GM23338 (cell line): ENCODE data around the gene TAF1D. TPM values are rescaled to one million over a fixed set of nuclear protein-coding genes. Genes with fewer than 3 reads are reported as not detected.

Experiments
- EZH2phosphoT487 ChIP-seq: fragments of 200-600 bp; sonication (generic); IDR thresholded peaks from one replicate; pipeline ENCODE4 v1.8.1; 2018; ENCODE audit warnings: antibody characterized with exemption; ENCODE audit not compliant: unreplicated experiment
- POLR2AphosphoS5 ChIP-seq: IDR thresholded peaks from 2 replicates; pipeline ENCODE4 v1.6.1; 2016; ENCODE audit warnings: antibody characterized with exemption, low read depth
- STAT1 ChIP-seq: IDR thresholded peaks from one replicate; pipeline ENCODE4 v1.6.1; 2016; ENCODE audit warnings: antibody characterized with exemption; ENCODE audit not compliant: unreplicated experiment
- polyA plus RNA-seq: library from polyadenylated mRNA; unstranded; fragments of >200 nt; fragmentation: Nextera tagmentation; extraction: Ambion mirVana; gene quantifications from 2 replicates; pipeline ENCODE4 v1.2.1, GENCODE V29; 2016
- total RNA-seq: library from RNA; depleted of rRNA; stranded (reverse); fragments of >200 nt; shearing (Covaris generic); gene quantifications from 2 replicates; pipeline ENCODE4 v1.2.3, GENCODE V29; 2014
- TF ChIP-seq, protein P1 (sequence below): fragments of 250-450 bp; sonication (Bioruptor Pico); IDR thresholded peaks from 2 replicates; pipeline ENCODE4 v1.5.0; 2020; ENCODE audit warnings: mild to moderate bottlenecking, moderate library complexity
- TF ChIP-seq, protein P2 (sequence below), 2 experiments: fragments of 200-600 bp in 1 of 2; sonication (generic) in 1 of 2; conservative IDR thresholded peaks; 2 replicates each; pipeline versions ENCODE4 v1.5.1 to v1.6.1; 2016 to 2017; ENCODE audit warnings: antibody characterized with exemption in 2 of 2, low read depth in 2 of 2, mild to moderate bottlenecking in 2 of 2, moderate library complexity in 1 of 2
- TF ChIP-seq, protein P3 (sequence below): IDR thresholded peaks from 2 replicates; pipeline ENCODE4 v1.6.1; 2016; ENCODE audit warnings: antibody characterized with exemption

TAF1D gene
- total and polyA plus RNA-seq, 2 experiments from 2014 or later = 240 to 246 TPM

DNA sequence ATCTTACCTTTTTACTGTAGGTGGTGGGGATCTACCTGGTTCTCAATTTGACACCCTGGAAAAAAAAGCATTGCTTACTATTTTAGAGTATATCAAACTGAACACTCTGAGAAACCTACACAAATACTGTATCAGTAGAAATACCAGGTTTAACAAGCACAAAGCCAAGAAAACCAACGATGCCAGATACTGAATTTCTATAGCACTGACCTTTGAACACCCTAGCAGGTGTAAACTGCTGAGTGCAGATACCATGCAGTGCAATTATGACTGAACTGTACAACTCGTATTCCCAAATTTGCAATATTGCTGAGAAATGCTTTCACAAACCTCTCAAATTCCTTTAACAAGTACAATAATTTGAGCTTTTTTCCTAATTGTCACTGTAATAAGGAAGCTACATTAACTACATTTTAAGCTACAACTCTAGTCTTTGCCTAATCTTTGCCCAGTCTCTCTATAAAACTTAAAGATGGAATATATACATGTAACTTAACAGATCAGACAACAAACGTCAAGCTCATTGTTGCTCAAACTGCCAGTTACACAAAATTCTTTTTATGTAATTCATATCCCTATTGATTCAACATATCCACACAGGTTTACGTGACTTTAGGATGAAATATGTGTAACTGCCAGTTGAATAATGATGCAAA, 8.9 kb downstream of the TAF1D start (continued):
- TF ChIP-seq, protein P1, sequence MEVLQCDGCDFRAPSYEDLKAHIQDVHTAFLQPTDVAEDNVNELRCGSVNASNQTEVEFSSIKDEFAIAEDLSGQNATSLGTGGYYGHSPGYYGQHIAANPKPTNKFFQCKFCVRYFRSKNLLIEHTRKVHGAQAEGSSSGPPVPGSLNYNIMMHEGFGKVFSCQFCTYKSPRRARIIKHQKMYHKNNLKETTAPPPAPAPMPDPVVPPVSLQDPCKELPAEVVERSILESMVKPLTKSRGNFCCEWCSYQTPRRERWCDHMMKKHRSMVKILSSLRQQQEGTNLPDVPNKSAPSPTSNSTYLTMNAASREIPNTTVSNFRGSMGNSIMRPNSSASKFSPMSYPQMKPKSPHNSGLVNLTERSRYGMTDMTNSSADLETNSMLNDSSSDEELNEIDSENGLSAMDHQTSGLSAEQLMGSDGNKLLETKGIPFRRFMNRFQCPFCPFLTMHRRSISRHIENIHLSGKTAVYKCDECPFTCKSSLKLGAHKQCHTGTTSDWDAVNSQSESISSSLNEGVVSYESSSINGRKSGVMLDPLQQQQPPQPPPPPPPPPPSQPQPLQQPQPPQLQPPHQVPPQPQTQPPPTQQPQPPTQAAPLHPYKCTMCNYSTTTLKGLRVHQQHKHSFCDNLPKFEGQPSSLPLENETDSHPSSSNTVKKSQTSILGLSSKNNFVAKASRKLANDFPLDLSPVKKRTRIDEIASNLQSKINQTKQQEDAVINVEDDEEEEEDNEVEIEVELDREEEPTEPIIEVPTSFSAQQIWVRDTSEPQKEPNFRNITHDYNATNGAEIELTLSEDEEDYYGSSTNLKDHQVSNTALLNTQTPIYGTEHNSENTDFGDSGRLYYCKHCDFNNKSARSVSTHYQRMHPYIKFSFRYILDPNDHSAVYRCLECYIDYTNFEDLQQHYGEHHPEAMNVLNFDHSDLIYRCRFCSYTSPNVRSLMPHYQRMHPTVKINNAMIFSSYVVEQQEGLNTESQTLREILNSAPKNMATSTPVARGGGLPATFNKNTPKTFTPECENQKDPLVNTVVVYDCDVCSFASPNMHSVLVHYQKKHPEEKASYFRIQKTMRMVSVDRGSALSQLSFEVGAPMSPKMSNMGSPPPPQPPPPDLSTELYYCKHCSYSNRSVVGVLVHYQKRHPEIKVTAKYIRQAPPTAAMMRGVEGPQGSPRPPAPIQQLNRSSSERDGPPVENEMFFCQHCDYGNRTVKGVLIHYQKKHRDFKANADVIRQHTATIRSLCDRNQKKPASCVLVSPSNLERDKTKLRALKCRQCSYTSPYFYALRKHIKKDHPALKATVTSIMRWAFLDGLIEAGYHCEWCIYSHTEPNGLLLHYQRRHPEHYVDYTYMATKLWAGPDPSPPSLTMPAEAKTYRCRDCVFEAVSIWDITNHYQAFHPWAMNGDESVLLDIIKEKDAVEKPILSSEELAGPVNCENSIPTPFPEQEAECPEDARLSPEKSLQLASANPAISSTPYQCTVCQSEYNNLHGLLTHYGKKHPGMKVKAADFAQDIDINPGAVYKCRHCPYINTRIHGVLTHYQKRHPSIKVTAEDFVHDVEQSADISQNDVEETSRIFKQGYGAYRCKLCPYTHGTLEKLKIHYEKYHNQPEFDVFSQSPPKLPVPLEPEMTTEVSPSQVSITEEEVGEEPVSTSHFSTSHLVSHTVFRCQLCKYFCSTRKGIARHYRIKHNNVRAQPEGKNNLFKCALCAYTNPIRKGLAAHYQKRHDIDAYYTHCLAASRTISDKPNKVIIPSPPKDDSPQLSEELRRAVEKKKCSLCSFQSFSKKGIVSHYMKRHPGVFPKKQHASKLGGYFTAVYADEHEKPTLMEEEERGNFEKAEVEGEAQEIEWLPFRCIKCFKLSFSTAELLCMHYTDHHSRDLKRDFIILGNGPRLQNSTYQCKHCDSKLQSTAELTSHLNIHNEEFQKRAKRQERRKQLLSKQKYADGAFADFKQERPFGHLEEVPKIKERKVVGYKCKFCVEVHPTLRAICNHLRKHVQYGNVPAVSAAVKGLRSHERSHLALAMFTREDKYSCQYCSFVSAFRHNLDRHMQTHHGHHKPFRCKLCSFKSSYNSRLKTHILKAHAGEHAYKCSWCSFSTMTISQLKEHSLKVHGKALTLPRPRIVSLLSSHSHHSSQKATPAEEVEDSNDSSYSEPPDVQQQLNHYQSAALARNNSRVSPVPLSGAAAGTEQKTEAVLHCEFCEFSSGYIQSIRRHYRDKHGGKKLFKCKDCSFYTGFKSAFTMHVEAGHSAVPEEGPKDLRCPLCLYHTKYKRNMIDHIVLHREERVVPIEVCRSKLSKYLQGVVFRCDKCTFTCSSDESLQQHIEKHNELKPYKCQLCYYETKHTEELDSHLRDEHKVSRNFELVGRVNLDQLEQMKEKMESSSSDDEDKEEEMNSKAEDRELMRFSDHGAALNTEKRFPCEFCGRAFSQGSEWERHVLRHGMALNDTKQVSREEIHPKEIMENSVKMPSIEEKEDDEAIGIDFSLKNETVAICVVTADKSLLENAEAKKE (CRISPR knock-in tag) = no peak
- TF ChIP-seq, protein P2, sequence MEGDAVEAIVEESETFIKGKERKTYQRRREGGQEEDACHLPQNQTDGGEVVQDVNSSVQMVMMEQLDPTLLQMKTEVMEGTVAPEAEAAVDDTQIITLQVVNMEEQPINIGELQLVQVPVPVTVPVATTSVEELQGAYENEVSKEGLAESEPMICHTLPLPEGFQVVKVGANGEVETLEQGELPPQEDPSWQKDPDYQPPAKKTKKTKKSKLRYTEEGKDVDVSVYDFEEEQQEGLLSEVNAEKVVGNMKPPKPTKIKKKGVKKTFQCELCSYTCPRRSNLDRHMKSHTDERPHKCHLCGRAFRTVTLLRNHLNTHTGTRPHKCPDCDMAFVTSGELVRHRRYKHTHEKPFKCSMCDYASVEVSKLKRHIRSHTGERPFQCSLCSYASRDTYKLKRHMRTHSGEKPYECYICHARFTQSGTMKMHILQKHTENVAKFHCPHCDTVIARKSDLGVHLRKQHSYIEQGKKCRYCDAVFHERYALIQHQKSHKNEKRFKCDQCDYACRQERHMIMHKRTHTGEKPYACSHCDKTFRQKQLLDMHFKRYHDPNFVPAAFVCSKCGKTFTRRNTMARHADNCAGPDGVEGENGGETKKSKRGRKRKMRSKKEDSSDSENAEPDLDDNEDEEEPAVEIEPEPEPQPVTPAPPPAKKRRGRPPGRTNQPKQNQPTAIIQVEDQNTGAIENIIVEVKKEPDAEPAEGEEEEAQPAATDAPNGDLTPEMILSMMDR (conservative IDR thresholded peaks at IDR 0.05; ENCODE audit: low read depth in 2 of 2) = no peak
- TF ChIP-seq, protein P3, sequence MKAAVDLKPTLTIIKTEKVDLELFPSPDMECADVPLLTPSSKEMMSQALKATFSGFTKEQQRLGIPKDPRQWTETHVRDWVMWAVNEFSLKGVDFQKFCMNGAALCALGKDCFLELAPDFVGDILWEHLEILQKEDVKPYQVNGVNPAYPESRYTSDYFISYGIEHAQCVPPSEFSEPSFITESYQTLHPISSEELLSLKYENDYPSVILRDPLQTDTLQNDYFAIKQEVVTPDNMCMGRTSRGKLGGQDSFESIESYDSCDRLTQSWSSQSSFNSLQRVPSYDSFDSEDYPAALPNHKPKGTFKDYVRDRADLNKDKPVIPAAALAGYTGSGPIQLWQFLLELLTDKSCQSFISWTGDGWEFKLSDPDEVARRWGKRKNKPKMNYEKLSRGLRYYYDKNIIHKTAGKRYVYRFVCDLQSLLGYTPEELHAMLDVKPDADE = no peak
- TF ChIP-seq POLR2AphosphoS5 (no peak), EZH2phosphoT487 (no peak), STAT1 (no peak)
